ACC112 (cell line): Measurements from ENCODE around the gene ENOSF1.

Source experiments
- H2AFZ ChIP-seq: fragments of 200-600 bp; sonication (generic); one replicate; pipeline ENCODE4 v1.6.0; 2017; ENCODE audit warnings: antibody characterized with exemption, low read length; ENCODE audit not compliant: unreplicated experiment
- H3K27ac ChIP-seq: fragments of 200-600 bp; sonication (generic); 2 replicates; pipeline ENCODE4 v1.5.1; 2014; ENCODE audit warnings: low read depth, mild to moderate bottlenecking, antibody characterized with exemption, low read length, moderate library complexity
- H3K27me3 ChIP-seq: fragments of 200-600 bp; sonication (generic); 2 replicates; pipeline ENCODE4 v1.6.1; 2014; ENCODE audit warnings: mild to moderate bottlenecking, antibody characterized with exemption, low read length, moderate library complexity, mixed read lengths; ENCODE audit not compliant: insufficient read depth
- H3K36me3 ChIP-seq: fragments of 200-600 bp; sonication (generic); 2 replicates; pipeline ENCODE4 v1.6.1; 2016; ENCODE audit warnings: mild to moderate bottlenecking, antibody characterized with exemption, low read length, moderate library complexity, mixed read lengths; ENCODE audit not compliant: insufficient read depth
- H3K4me1 ChIP-seq: fragments of 200-600 bp; sonication (generic); one replicate; pipeline ENCODE4 v1.6.1; 2016; ENCODE audit warnings: low read length, mixed read lengths; ENCODE audit not compliant: insufficient read depth, unreplicated experiment, control insufficient read depth
- H3K4me3 ChIP-seq: fragments of 200-600 bp; sonication (generic); 2 replicates; pipeline ENCODE4 v1.5.1; 2014; ENCODE audit warnings: mild to moderate bottlenecking, low read depth, low read length
- H3K79me2 ChIP-seq: fragments of 200-600 bp; sonication (generic); one replicate; pipeline ENCODE4 v1.6.0; 2016; ENCODE audit warnings: low read length; ENCODE audit not compliant: control insufficient read depth, unreplicated experiment, insufficient read depth

Gene ENOSF1

GRCh38 chr18:644395-645004 lies 67.9 kb downstream of the ENOSF1 start:
- H3K36me3 ChIP-seq: no peaks in the 10 kb centered on the region
- H3K79me2 ChIP-seq: no peaks in the 10 kb centered on the region
- no peak overlapping the region for H2AFZ ChIP-seq
- peaks cover 4% of the 10 kb centered on the region for H3K4me1 ChIP-seq
- H3K27me3 ChIP-seq: peaks cover 15% of the 10 kb centered on the region; the same call in 1 of the 2 replicates
- no peak overlapping the region for H3K27ac ChIP-seq
- H3K4me3 ChIP-seq: no peak overlapping the region

DNA sequence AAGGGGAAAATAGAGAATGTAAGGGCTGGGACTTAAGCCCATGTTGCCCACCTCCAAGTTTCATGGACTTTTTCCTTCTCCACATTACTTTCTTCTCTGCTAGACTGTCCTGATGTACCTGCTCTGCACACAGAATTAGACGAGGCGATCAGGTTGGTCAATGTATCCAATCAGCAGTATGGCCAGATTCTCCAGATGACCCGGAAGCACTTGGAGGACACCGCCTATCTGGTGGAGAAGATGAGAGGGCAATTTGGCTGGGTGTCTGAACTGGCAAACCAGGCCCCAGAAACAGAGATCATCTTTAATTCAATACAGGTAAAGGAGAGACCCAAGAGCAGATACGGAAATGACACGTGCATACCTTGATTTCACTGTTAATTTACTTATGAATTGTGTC lies 71.2 kb downstream of the ENOSF1 start:
- Histone ChIP-seq H3K79me2 (no peaks in the 10 kb centered on the region), H3K4me3 (no peak overlapping the region), H3K4me1 (no peaks in the 10 kb centered on the region), H3K27me3 (peaks cover 15% of the 10 kb centered on the region; the same call in 1 of the 2 replicates), H3K36me3 (no peaks in the 10 kb centered on the region), H2AFZ (no peak overlapping the region), H3K27ac (no peak overlapping the region)

- Histone ChIP-seq H3K27me3 (no peaks in the 10 kb centered on the region), H3K27ac (no peak overlapping the region), H3K4me1 (no peaks in the 10 kb centered on the region), H2AFZ (no peak overlapping the region), H3K36me3 (no peaks in the 10 kb centered on the region), H3K79me2 (no peaks in the 10 kb centered on the region), H3K4me3 (no peak overlapping the region)
Measured at GRCh38 chr18:635171-635570, 77.3 kb downstream of the ENOSF1 start.

GRCh38 chr18:634551-635045 lies 77.8 kb downstream of the ENOSF1 start:
- Histone ChIP-seq H3K27me3 (no peaks in the 10 kb centered on the region), H3K36me3 (no peaks in the 10 kb centered on the region), H3K79me2 (no peaks in the 10 kb centered on the region), H3K27ac (no peak overlapping the region), H2AFZ (no peak overlapping the region), H3K4me1 (no peaks in the 10 kb centered on the region), H3K4me3 (no peak overlapping the region)

DNA sequence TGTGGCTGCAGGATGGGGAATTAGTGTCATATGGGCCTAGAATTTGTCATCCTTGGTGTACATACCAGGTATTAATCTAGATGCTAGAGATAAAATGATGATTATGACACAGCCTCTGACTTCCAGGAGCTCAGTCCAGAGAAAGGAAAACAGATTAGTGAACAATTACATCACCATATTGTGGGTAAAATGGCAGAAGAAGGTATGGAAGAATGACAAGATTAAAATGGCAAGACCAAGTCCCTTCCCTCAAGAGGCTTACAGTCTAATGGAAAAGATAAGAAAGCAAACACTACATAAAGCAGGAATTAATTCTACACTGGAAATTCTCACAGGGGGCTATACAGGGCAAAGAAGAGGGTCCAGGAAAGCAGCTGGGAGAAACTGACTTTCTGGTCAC lies 80.9 kb downstream of the ENOSF1 start:
- Histone ChIP-seq H3K4me3 (no peak overlapping the region), H3K79me2 (no peaks in the 10 kb centered on the region), H2AFZ (no peak overlapping the region), H3K36me3 (no peaks in the 10 kb centered on the region), H3K4me1 (no peaks in the 10 kb centered on the region), H3K27ac (no peak overlapping the region), H3K27me3 (no peaks in the 10 kb centered on the region)

- Histone ChIP-seq H3K79me2 (no peaks in the 10 kb centered on the region), H3K27ac (no peak overlapping the region), H3K36me3 (no peaks in the 10 kb centered on the region), H3K4me1 (no peaks in the 10 kb centered on the region), H2AFZ (no peak overlapping the region), H3K27me3 (no peaks in the 10 kb centered on the region), H3K4me3 (no peak overlapping the region)
Measured at GRCh38 chr18:629269-630150, 82.9 kb downstream of the ENOSF1 start.

- Histone ChIP-seq H3K36me3 (no peaks in the 10 kb centered on the region), H3K4me1 (no peaks in the 10 kb centered on the region), H3K27me3 (no peaks in the 10 kb centered on the region), H3K27ac (no peak overlapping the region), H3K4me3 (no peak overlapping the region), H2AFZ (no peak overlapping the region), H3K79me2 (no peaks in the 10 kb centered on the region)
Measured at GRCh38 chr18:627231-627630, 85.2 kb downstream of the ENOSF1 start.

- Histone ChIP-seq H3K36me3 (no peaks in the 10 kb centered on the region), H3K27ac (no peak overlapping the region), H2AFZ (no peak overlapping the region), H3K27me3 (no peaks in the 10 kb centered on the region), H3K4me3 (no peak overlapping the region), H3K4me1 (peaks cover 6% of the 10 kb centered on the region), H3K79me2 (no peaks in the 10 kb centered on the region)
Measured at GRCh38 chr18:623761-624620, 88.4 kb downstream of the ENOSF1 start.

DNA sequence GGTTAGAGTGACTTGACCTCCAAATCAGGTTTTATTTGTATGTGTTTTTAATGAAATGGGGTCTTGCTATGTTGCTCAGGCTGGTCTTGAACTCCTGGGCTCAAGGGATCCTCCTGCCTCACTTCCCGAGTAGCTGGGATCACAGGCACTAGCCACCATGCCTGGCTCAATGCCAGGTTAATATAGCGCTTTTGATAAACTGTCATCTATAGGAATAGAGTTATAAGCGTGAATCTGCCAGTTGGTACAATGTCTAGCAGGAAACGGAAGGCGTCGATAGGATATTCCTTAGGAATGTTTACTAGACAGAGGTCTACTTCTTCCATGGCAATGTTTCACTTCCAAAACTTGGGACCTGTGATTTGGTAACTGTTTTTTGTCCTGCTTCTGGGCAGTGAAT lies 90.1 kb downstream of the ENOSF1 start:
- H2AFZ ChIP-seq: no peak overlapping the region
- H3K36me3 ChIP-seq: no peaks in the 10 kb centered on the region
- H3K4me3 ChIP-seq: no peak overlapping the region

GRCh38 chr18:621291-622043 lies 91.0 kb downstream of the ENOSF1 start:
- Histone ChIP-seq H2AFZ (no peak overlapping the region), H3K4me1 (peaks cover 6% of the 10 kb centered on the region), H3K4me3 (no peak overlapping the region), H3K36me3 (no peaks in the 10 kb centered on the region), H3K27ac (no peak overlapping the region), H3K27me3 (no peaks in the 10 kb centered on the region), H3K79me2 (no peaks in the 10 kb centered on the region)

More for the DNA sequence above, 90.1 kb downstream of the ENOSF1 start:
- no peak overlapping the region for H3K27ac ChIP-seq
- H3K4me1 ChIP-seq: peaks cover 6% of the 10 kb centered on the region
- H3K27me3 ChIP-seq: no peaks in the 10 kb centered on the region
- no peaks in the 10 kb centered on the region for H3K79me2 ChIP-seq
